ENCODE data around the gene PAPPA2.
"Not testable (repeated sequence)": the region's sequence is repeated elsewhere in the genome, so short reads cannot be mapped to it uniquely, and the experiment has no call there.

PAPPA2 gene

DNA sequence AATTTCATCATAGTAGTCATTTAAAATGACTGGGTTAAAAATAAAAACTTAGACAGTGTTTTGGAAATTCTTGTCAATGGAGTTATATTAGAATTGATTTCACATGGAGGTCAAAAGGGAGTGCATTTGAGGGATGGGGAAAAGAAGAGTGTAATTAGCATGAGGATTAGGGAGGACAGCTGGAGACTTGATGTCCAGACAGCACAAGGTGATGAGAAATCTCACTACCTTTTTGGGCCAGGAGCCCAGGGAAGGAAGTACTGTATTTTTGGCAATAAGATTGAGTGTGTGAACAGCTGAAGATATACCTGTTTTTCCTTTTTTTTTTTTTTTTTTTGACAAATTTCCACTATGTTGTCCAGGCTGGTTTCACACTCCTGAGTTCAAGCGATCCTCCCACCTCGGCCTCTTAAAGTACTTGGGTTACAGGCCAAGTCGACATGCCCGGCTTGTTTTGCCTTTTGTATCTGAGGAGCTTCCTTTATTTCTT is 163.6 kb downstream of the PAPPA2 start:
- H3K9me3 ChIP-seq (ENCODE audit: control insufficient read depth, low read length), result no peaks in the 10 kb centered on the region
- no peaks in the 10 kb centered on the region for H3K27me3 ChIP-seq (ENCODE audit: control insufficient read depth, insufficient read depth, low read length, poor library complexity, severe bottlenecking)
- no peaks in the 10 kb centered on the region for H3K4me1 ChIP-seq (ENCODE audit: control insufficient read depth, insufficient read depth, low read length)
- no peaks in the 10 kb centered on the region for H3K36me3 ChIP-seq (ENCODE audit: control insufficient read depth, insufficient read depth, low read length)
- no peak overlapping the region for H3K27ac ChIP-seq (ENCODE audit: insufficient read depth, low read depth, low read length, poor library complexity, severe bottlenecking)
- no peak overlapping the region for H3K4me3 ChIP-seq (ENCODE audit: insufficient read depth, low read depth, low read length)
- WGBS, 2 experiments, result 95 to 99% methylated on average over 4 of the region's 4 CpGs

DNA sequence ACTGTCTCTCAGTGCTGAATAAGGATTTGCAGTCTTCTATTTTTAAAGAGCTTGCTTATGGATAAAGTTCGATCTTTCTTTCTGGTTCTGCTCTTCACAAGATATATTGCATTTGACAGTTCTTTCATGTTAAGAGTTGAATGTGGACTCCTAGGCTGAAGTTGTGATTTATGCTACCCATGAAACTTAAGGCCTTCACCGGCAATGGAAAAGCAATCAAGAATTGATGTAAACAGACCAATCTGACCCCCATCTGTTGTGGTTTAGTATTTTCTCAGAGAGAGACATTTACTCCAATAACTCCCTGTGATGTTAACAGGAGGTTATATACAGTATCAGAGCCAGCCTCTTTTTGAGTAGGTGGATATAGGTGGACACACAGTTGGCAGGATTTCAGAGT is 165.8 kb downstream of the PAPPA2 start:
- H3K27ac ChIP-seq (ENCODE audit: insufficient read depth, low read depth, low read length, poor library complexity, severe bottlenecking), result no peak overlapping the region
- no peaks in the 10 kb centered on the region for H3K9me3 ChIP-seq (ENCODE audit: control insufficient read depth, low read length)
- H3K36me3 ChIP-seq (ENCODE audit: control insufficient read depth, insufficient read depth, low read length), result no peaks in the 10 kb centered on the region
- H3K4me1 ChIP-seq (ENCODE audit: control insufficient read depth, insufficient read depth, low read length), result no peaks in the 10 kb centered on the region
- WGBS, 2 experiments, result 90 to 97% methylated on average over 2 of the region's 2 CpGs
- H3K27me3 ChIP-seq (ENCODE audit: control insufficient read depth, insufficient read depth, low read length, poor library complexity, severe bottlenecking), result no peaks in the 10 kb centered on the region
- no peak overlapping the region for H3K4me3 ChIP-seq (ENCODE audit: insufficient read depth, low read depth, low read length)

DNA sequence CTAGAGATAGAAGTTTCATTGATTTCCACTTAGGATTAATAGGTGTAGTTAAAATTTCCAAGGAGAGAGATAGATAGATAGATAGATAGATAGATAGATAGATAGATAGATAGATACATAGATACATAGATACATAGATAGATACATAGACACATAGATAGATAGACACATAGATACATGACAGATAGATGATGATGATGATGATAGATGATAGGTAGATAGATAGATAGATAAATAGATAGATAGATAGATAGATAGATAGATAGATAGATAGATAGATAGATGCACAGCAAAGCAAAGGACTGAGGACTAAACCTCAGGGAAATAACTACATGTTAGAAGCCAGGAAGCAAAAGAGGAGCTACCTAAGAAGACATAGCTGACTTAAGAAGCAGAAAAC is 171.8 kb downstream of the PAPPA2 start:
- H3K36me3 ChIP-seq (ENCODE audit: control insufficient read depth, insufficient read depth, low read length); H3K9me3 ChIP-seq (ENCODE audit: control insufficient read depth, low read length); H3K27ac ChIP-seq (ENCODE audit: insufficient read depth, low read depth, low read length, poor library complexity, severe bottlenecking); H3K27me3 ChIP-seq (ENCODE audit: control insufficient read depth, insufficient read depth, low read length, poor library complexity, severe bottlenecking); H3K4me1 ChIP-seq (ENCODE audit: control insufficient read depth, insufficient read depth, low read length); H3K4me3 ChIP-seq (ENCODE audit: insufficient read depth, low read depth, low read length): not testable (repeated sequence)

DNA sequence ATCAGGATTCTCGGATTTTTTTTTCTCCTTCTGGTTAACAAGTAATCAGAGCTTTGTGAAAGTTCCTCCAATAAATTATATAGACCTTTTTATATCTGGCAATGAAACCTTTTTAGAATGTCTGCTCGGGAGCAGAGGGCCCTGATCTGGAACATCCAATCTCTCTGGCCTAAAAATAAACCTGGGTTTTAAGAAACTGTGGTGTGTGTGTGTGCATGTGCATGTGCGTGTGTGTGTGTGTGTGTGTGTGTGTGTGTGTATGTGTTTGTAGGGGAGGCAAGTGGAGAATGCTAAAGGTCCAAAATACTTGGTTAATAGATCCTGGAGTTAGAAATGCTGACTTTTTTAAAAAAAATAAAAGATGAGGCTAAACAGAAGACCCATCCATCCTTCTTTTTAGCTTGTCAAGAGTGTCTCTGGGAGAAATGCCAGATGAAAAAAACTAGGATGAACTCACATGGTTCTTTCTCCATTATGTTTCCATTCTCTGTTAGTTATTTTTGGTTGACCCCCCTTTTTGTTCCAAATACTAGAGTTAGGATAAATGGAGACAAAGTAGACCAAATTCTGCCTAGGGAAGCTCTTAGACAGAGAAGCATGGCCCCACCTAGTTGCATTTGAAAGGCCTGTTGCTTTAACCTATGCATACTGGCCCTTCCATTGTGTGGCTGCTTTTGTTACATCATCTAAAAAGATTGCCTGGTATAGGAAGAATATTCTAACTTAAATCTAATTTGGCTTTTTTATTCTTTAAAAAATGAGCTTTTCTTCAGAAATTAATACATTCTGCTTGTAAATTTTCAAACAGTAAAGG is 175.9 kb downstream of the PAPPA2 start:
- Histone ChIP-seq H3K27ac (ENCODE audit: insufficient read depth, low read depth, low read length, poor library complexity, severe bottlenecking) (no peak overlapping the region), H3K4me1 (ENCODE audit: control insufficient read depth, insufficient read depth, low read length) (no peaks in the 10 kb centered on the region), H3K27me3 (ENCODE audit: control insufficient read depth, insufficient read depth, low read length, poor library complexity, severe bottlenecking) (no peaks in the 10 kb centered on the region), H3K9me3 (ENCODE audit: control insufficient read depth, low read length) (no peaks in the 10 kb centered on the region), H3K4me3 (ENCODE audit: insufficient read depth, low read depth, low read length) (no peak overlapping the region), H3K36me3 (ENCODE audit: control insufficient read depth, insufficient read depth, low read length) (no peaks in the 10 kb centered on the region)
- WGBS, 2 experiments, result 86 to 89% methylated on average over 3 of the region's 3 CpGs

DNA sequence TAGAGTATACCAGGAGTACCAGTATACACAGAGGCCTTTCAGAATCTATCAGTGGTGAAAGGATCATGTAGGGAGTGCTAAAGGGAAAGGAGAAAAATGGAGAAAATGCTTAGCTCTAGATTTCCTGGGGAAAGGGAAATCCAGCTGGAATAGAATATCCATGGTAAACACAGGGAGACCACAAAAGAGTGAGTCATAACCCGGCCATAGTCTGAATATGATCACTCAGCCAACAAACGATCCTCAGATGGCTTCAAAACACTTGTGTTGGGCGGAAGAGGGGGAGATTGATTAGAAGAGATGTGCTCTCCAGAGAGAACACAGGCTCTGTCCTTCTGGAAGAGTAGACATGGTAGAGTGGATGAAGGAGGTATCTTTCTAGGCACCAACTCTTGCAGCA is 180.6 kb downstream of the PAPPA2 start:
- H3K27ac ChIP-seq (ENCODE audit: insufficient read depth, low read depth, low read length, poor library complexity, severe bottlenecking), result no peak overlapping the region
- H3K36me3 ChIP-seq (ENCODE audit: control insufficient read depth, insufficient read depth, low read length), result no peaks in the 10 kb centered on the region
- H3K9me3 ChIP-seq (ENCODE audit: control insufficient read depth, low read length), result no peaks in the 10 kb centered on the region
- 95 to 96% methylated on average over 3 of the region's 3 CpGs for WGBS, 2 experiments
- no peaks in the 10 kb centered on the region for H3K27me3 ChIP-seq (ENCODE audit: control insufficient read depth, insufficient read depth, low read length, poor library complexity, severe bottlenecking)
- no peak overlapping the region for H3K4me3 ChIP-seq (ENCODE audit: insufficient read depth, low read depth, low read length)
- H3K4me1 ChIP-seq (ENCODE audit: control insufficient read depth, insufficient read depth, low read length), result no peaks in the 10 kb centered on the region

DNA sequence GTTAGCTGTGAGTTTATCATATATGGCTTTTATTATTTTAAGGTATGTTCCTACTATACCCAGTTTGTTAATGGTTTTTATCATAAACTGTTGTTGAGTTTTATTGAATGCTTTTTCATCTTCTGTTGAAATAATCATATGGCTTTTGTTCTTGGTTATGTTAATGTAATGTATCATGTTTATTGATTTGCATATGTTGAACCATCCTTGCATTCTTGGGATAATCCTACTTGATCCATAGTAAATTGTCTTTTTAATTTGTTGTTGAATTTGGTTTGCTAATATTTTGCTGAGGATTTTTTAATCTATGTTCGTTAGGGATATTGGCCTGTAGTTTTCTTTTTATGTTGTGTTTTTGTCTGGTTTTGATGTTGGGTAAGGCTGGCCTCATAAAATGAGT is 185.6 kb downstream of the PAPPA2 start:
- WGBS, 2 experiments, result 83 to 85% methylated on average over 1 of the region's 1 CpG
- no peak overlapping the region for H3K27ac ChIP-seq (ENCODE audit: insufficient read depth, low read depth, low read length, poor library complexity, severe bottlenecking)
- H3K4me1 ChIP-seq (ENCODE audit: control insufficient read depth, insufficient read depth, low read length), result no peaks in the 10 kb centered on the region
- no peaks in the 10 kb centered on the region for H3K27me3 ChIP-seq (ENCODE audit: control insufficient read depth, insufficient read depth, low read length, poor library complexity, severe bottlenecking)
- no peaks in the 10 kb centered on the region for H3K36me3 ChIP-seq (ENCODE audit: control insufficient read depth, insufficient read depth, low read length)
- H3K4me3 ChIP-seq (ENCODE audit: insufficient read depth, low read depth, low read length), result no peak overlapping the region
- H3K9me3 ChIP-seq (ENCODE audit: control insufficient read depth, low read length), result no peaks in the 10 kb centered on the region

DNA sequence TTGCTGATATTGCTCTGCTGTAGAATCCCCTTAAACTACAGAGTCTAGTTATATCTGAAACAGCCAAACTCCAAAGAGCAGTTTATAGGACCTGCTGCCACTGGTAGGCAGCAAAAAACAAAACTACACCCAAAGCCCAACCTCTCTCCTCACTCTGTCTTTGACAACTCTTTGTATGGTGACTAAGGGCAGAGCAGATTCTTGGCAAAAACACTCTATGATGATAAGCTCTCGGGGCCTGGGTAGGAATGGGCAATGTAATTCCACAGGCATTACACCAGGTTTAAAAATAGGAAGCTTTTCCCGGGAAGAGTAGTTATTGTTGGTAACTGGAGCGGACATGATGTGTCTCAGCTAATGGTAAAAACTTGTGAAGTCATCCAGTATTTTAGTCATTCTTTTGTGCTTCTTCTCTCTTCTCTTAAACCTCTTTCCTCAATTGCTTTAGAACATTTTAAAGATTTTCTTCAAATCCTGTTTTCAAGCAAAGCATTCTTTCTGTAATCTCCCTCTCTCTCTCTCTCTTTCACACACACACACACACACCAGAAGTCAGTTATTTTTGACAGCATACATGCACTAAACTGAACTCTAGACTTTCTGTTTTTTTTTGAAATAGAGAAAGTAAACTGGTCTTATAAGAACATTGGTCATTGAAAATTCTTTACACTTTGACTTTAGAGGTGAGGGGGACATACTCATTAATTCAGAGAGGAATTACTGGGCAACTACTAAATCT is 193.5 kb downstream of the PAPPA2 start:
- no peaks in the 10 kb centered on the region for H3K27me3 ChIP-seq (ENCODE audit: control insufficient read depth, insufficient read depth, low read length, poor library complexity, severe bottlenecking)
- 88 to 89% methylated on average over 3 of the region's 3 CpGs for WGBS, 2 experiments
- no peaks in the 10 kb centered on the region for H3K4me1 ChIP-seq (ENCODE audit: control insufficient read depth, insufficient read depth, low read length)
- no peaks in the 10 kb centered on the region for H3K36me3 ChIP-seq (ENCODE audit: control insufficient read depth, insufficient read depth, low read length)
- H3K4me3 ChIP-seq (ENCODE audit: insufficient read depth, low read depth, low read length), result no peak overlapping the region
- no peaks in the 10 kb centered on the region for H3K9me3 ChIP-seq (ENCODE audit: control insufficient read depth, low read length)
- H3K27ac ChIP-seq (ENCODE audit: insufficient read depth, low read depth, low read length, poor library complexity, severe bottlenecking), result no peak overlapping the region

DNA sequence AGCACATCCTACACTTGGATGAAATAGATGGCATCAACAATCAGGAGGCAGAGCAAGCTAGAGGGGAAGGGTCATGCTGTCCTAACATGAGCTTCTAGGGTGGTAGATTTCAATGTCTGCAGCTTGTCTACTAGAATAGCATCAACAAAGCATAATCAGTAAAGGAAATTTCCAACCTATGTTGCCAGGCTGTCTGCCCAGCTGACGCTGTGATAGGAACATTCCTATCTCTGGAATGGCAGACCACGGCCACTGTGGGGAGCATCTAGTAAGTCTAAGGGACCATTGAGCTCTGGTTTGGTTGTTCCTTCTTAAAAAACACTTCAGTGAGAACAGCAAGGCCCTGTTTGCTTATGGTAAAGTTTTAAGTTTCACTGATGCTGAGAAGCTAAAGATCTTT is 206.8 kb downstream of the PAPPA2 start:
- no peak overlapping the region for H3K4me3 ChIP-seq (ENCODE audit: insufficient read depth, low read depth, low read length)
- no peaks in the 10 kb centered on the region for H3K9me3 ChIP-seq (ENCODE audit: control insufficient read depth, low read length)
- WGBS, 2 experiments, result 89 to 93% methylated on average over 2 of the region's 2 CpGs
- H3K27ac ChIP-seq (ENCODE audit: insufficient read depth, low read depth, low read length, poor library complexity, severe bottlenecking), result no peak overlapping the region
- H3K4me1 ChIP-seq (ENCODE audit: control insufficient read depth, insufficient read depth, low read length), result no peaks in the 10 kb centered on the region
- no peaks in the 10 kb centered on the region for H3K36me3 ChIP-seq (ENCODE audit: control insufficient read depth, insufficient read depth, low read length)
- H3K27me3 ChIP-seq (ENCODE audit: control insufficient read depth, insufficient read depth, low read length, poor library complexity, severe bottlenecking), result no peaks in the 10 kb centered on the region

DNA sequence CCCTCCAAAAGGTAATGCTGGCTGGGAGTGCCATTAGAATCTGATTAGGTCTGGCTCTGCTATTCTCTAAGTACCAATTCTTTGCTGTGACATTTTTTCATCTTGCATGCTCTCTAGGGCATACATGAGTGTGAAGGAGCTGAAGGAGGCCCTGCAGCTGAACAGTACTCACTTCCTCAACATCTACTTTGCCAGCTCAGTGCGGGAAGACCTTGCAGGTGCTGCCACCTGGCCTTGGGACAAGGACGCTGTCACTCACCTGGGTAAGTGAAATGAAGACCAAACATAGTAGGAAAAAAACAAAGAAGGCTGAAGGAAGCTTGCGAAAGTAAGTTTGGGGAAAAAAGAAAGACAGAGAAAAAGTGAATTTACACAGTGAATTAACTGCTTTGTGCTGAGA is 207.9 kb downstream of the PAPPA2 start:
- no peaks in the 10 kb centered on the region for H3K9me3 ChIP-seq (ENCODE audit: control insufficient read depth, low read length)
- no peak overlapping the region for H3K27ac ChIP-seq (ENCODE audit: insufficient read depth, low read depth, low read length, poor library complexity, severe bottlenecking)
- H3K36me3 ChIP-seq (ENCODE audit: control insufficient read depth, insufficient read depth, low read length), result no peaks in the 10 kb centered on the region
- H3K27me3 ChIP-seq (ENCODE audit: control insufficient read depth, insufficient read depth, low read length, poor library complexity, severe bottlenecking), result no peaks in the 10 kb centered on the region
- no peak overlapping the region for H3K4me3 ChIP-seq (ENCODE audit: insufficient read depth, low read depth, low read length)
- no peaks in the 10 kb centered on the region for H3K4me1 ChIP-seq (ENCODE audit: control insufficient read depth, insufficient read depth, low read length)
- WGBS, 2 experiments, result 81 to 90% methylated on average over 3 of the region's 3 CpGs

DNA sequence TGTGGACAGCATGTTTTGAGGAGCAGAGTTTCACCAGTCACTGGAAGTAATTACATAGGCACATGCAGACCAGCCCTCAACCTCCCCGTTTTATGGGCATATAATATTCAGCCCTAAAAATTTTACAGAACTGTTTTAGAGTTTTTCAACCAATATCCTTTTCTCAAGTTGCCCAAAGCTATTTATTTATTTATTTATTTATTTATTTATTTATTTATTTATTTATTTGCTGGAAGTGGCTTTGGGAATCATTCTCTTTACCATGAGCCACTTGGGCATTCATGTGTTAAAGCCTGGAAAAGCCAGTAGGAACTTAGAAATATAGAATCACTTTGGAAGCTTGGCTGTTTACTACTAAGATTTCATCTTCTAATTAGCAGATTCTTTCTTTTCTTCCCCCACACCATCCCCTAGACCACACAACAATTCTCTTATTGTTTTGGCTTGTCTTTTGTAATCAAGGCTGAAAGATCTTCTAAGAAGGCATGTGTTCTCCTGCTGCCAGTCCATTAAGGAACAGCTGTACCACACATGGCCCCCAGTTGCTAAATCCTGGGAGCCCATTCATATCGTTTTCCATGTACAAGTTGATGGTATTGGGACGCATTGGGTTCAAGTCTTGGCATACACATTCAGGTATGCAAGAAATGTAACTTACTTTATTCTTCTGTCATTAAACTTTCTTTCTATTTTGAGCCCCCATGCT is 220.0 kb downstream of the PAPPA2 start:
- no peak overlapping the region for H3K27ac ChIP-seq (ENCODE audit: insufficient read depth, low read depth, low read length, poor library complexity, severe bottlenecking)
- H3K27me3 ChIP-seq (ENCODE audit: control insufficient read depth, insufficient read depth, low read length, poor library complexity, severe bottlenecking), result no peaks in the 10 kb centered on the region
- no peaks in the 10 kb centered on the region for H3K36me3 ChIP-seq (ENCODE audit: control insufficient read depth, insufficient read depth, low read length)
- H3K4me3 ChIP-seq (ENCODE audit: insufficient read depth, low read depth, low read length), result no peak overlapping the region
- WGBS, 2 experiments, result 76 to 83% methylated on average over 3 of the region's 3 CpGs
- no peaks in the 10 kb centered on the region for H3K4me1 ChIP-seq (ENCODE audit: control insufficient read depth, insufficient read depth, low read length)
- no peaks in the 10 kb centered on the region for H3K9me3 ChIP-seq (ENCODE audit: control insufficient read depth, low read length)

All from ectodermal cell (in vitro differentiated cells).